HG03521 (cell line): ENCODE measurements around the gene DHRS12.
A peak's percentile ranks its signal among the peaks of the same experiment; 100 is the strongest.

Experiments used
- ATAC-seq: cut with Tn5 transposase; IDR thresholded peaks from one replicate; pipeline ENCODE4 v1.9.1; 2021; ENCODE audit warnings: mild to moderate bottlenecking, moderate library complexity; ENCODE audit not compliant: unreplicated experiment

The DHRS12 gene

GRCh38 chr13:51784097-51784496 lies 19.9 kb downstream of the DHRS12 start:
- ATAC-seq = no peak

- ATAC-seq = no peak
Measured at GRCh38 chr13:51783428-51784094, 20.4 kb downstream of the DHRS12 start.

GRCh38 chr13:51782026-51782710 lies 21.8 kb downstream of the DHRS12 start:
- ATAC-seq = no peak

- peak; percentile 49 for ATAC-seq
Measured at GRCh38 chr13:51781246-51782022, 22.5 kb downstream of the DHRS12 start.

GRCh38 chr13:51780099-51780498 lies 23.9 kb downstream of the DHRS12 start:
- ATAC-seq = no peak

GRCh38 chr13:51778392-51778791 lies 25.6 kb downstream of the DHRS12 start:
- ATAC-seq = no peak

- no peak for ATAC-seq
Measured at GRCh38 chr13:51777921-51778320, 26.0 kb downstream of the DHRS12 start.

- no peak for ATAC-seq
Measured at GRCh38 chr13:51776179-51776578, 27.8 kb downstream of the DHRS12 start.

- no peak for ATAC-seq
Measured at GRCh38 chr13:51773515-51773914, 30.4 kb downstream of the DHRS12 start.

- no peak for ATAC-seq
Measured at GRCh38 chr13:51772781-51773180, 31.2 kb downstream of the DHRS12 start.

- ATAC-seq = no peak
Measured at GRCh38 chr13:51772105-51772455, 31.9 kb downstream of the DHRS12 start.

GRCh38 chr13:51771418-51772104 lies 32.4 kb downstream of the DHRS12 start:
- no peak for ATAC-seq

- no peak for ATAC-seq
Measured at GRCh38 chr13:51770681-51771417, 33.1 kb downstream of the DHRS12 start.

- ATAC-seq = no peak
Measured at GRCh38 chr13:51770160-51770559, 33.8 kb downstream of the DHRS12 start.

GRCh38 chr13:51769455-51770127 lies 34.4 kb downstream of the DHRS12 start:
- no peak for ATAC-seq

- no peak for ATAC-seq
Measured at GRCh38 chr13:51768976-51769375, 35.0 kb downstream of the DHRS12 start.

- no peak for ATAC-seq
Measured at GRCh38 chr13:51768378-51768921, 35.5 kb downstream of the DHRS12 start.

GRCh38 chr13:51767100-51767499 lies 36.9 kb downstream of the DHRS12 start:
- no peak for ATAC-seq

- ATAC-seq = no peak
Measured at GRCh38 chr13:51765142-51765515, 38.8 kb downstream of the DHRS12 start.
